Kidney (tissue), 14 donors: Measurements from ENCODE around the gene EGFL7. TPM values are rescaled to one million over a fixed set of nuclear protein-coding genes. Genes with fewer than 3 reads are reported as not detected.

ENCODE experiments used
- DNase-seq, 5 donors: peaks; one replicate each; pipeline ENCODE4 v3.0.0-alpha.2; 2013 to 2020
- FAIRE-seq: peaks from 2 replicates; lab custom pipeline; 2012; peaks lifted over from hg19 to GRCh38; lab: Jason Lieb, UNC
- H3K27ac ChIP-seq, 2 donors: one replicate each; pipeline ENCODE4 v1.7.0; 2013; ENCODE audit warnings: low read depth in 2 of 2, low read length in 2 of 2, inconsistent platforms in 1 of 2
- H3K27me3 ChIP-seq: one replicate; pipeline ENCODE4 v1.7.1; 2013; ENCODE audit warnings: low read length, inconsistent platforms; ENCODE audit not compliant: control insufficient read depth, insufficient read depth
- H3K36me3 ChIP-seq, 3 donors: one replicate each; pipeline versions ENCODE4 v1.7.0 to v1.7.1; 2013; ENCODE audit warnings: low read length in 3 of 3, control low read depth in 1 of 3, inconsistent platforms in 1 of 3; ENCODE audit not compliant: insufficient read depth in 3 of 3, control insufficient read depth in 2 of 3
- H3K4me1 ChIP-seq, 3 donors: one replicate each; pipeline versions ENCODE4 v1.7.0 to v1.7.1; 2013; ENCODE audit warnings: low read length in 3 of 3, inconsistent platforms in 1 of 3, low read depth in 1 of 3; ENCODE audit not compliant: control insufficient read depth in 2 of 3, insufficient read depth in 2 of 3
- H3K4me3 ChIP-seq, 3 donors: one replicate each; pipeline versions ENCODE4 v1.7.0 to v1.8.1; 2013; ENCODE audit warnings: low read length in 3 of 3, control low read depth in 1 of 3, inconsistent platforms in 1 of 3
- H3K9ac ChIP-seq, 3 donors: one replicate each; pipeline versions ENCODE4 v1.7.0 to v1.7.1; 2013; ENCODE audit warnings: low read length in 3 of 3, control low read depth in 1 of 3, inconsistent platforms in 1 of 3
- H3K9me3 ChIP-seq, 3 donors: one replicate each; pipeline versions ENCODE4 v1.7.0 to v1.7.1; 2013; ENCODE audit warnings: low read length in 3 of 3, control low read depth in 1 of 3, inconsistent platforms in 1 of 3; ENCODE audit not compliant: control insufficient read depth in 2 of 3, insufficient read depth in 1 of 3
- CTCF ChIP-seq: IDR thresholded peaks from 3 replicates; pipeline ENCODE4 v1.5.1; 2012; ENCODE audit warnings: mild to moderate bottlenecking, moderate library complexity, borderline replicate concordance; ENCODE audit not compliant: insufficient read depth; ENCODE audit errors: extremely low read depth
- intact Hi-C: fragments of 100-400 bp; cut with DNase I; formaldehyde crosslinking; loops from one replicate; pipeline ENCODE4 v1.11.1; 2022
- polyA plus RNA-seq: library from polyadenylated mRNA; stranded (reverse); fragments of 350-450 nt; fragmentation: Illumina TruSeq; extraction: RNeasy Lipid Tissue Mini Kit (QIAGEN cat#74804); gene quantifications from one replicate; pipeline ENCODE4 v1.2.3, GENCODE V29; 2014; ENCODE audit warnings: low read depth, low replicate concordance; ENCODE audit not compliant: insufficient read depth
- total RNA-seq: library from RNA; stranded (reverse); fragmentation: NEBNext Ultra II Directional; extraction: Animal tissue kit (Norgen Biotek cat#: 25700); gene quantifications from one replicate; pipeline ENCODE4 v1.2.1, GENCODE V29; 2021
- donor health status: control.
- donor health status: control.
- donor health status: control.
- donor health status: control.
- donor health status: control.
- donor health status: DM: yes; HTN: yes; CAD: no.
- donor health status: Normal renal cell carcinoma (clear cell type).

The EGFL7 gene
- total and polyA plus RNA-seq, 2 donors from 2014 or later: 137 to 140 TPM

DNA sequence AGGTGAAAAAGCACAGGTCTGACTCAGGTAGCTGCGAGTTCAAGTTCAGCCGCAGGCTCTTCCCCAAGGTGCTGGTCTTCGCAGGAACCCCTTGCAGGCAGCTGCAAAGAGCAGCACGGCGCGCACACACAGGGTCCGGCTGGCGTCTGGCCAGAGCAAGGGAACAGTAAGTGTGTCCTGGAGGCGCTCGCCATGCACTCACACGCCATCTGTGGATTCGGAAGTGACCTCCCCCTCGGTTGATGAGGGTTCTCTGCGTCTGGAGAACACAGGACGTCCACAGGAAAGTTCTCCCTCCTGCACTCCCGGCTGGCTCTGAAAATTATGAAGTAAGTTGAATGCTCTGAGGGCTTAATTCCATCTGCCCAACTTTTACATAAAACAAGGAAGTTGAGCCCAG, 14.0 kb upstream of the EGFL7 start:
- no peaks in the 10 kb centered on the region for H3K36me3 ChIP-seq
- no peak for FAIRE-seq
- intact Hi-C loops: no loop called here
- H3K9ac ChIP-seq: no peak overlapping the region
- no peaks in the 10 kb centered on the region for H3K9me3 ChIP-seq
- H3K27ac ChIP-seq: peak overlapping the region; percentile 14 to 63
- H3K27me3 ChIP-seq: no peaks in the 10 kb centered on the region
- peaks cover 0 to 11% (median 0%) of the 10 kb centered on the region in 3 donors for H3K4me1 ChIP-seq
- no peak overlapping the region for H3K4me3 ChIP-seq
- TF ChIP-seq CTCF: no peak
- peak in 3 of 5 donors; percentile 14 to 89 (median 55) for DNase-seq

DNA sequence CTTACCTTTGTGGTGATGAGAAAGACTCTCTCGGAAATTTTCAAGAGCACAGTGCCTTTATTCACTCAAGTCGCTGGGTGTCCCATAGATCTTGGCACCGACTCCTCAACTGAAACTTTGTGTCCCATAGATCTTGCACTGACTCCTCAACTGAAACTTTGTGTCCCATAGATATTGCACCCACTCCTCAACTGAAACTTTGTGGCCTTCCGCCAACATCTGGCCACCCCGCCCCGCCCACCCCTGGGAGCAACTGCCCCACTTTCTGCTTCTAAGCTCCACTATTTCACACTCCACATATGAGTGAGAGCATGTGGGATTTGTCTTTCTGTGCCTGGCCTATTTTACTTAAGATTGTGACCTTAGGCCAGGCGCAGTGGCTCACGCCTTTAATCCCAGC, 12.7 kb upstream of the EGFL7 start:
- Histone ChIP-seq H3K4me1 (peaks cover 0 to 5% (median 0%) of the 10 kb centered on the region in 3 donors), H3K27ac (peak overlapping the region in 1 of 2 donors; percentile 13), H3K9ac (no peak overlapping the region), H3K27me3 (no peaks in the 10 kb centered on the region), H3K36me3 (no peaks in the 10 kb centered on the region), H3K4me3 (no peak overlapping the region), H3K9me3 (no peaks in the 10 kb centered on the region)
- DNase-seq (no peak), FAIRE-seq (no peak)
- no peak for TF ChIP-seq CTCF
- intact Hi-C loops: no loop called here

- Histone ChIP-seq H3K27me3 (no peaks in the 10 kb centered on the region), H3K9me3 (no peaks in the 10 kb centered on the region), H3K9ac (no peak overlapping the region), H3K36me3 (no peaks in the 10 kb centered on the region), H3K27ac (no peak overlapping the region), H3K4me1 (peaks cover 0 to 8% (median 0%) of the 10 kb centered on the region in 3 donors), H3K4me3 (no peak overlapping the region)
- DNase-seq (peak in 1 of 5 donors; percentile 26), FAIRE-seq (no peak)
- intact Hi-C loops: no loop called here
- no peak for TF ChIP-seq CTCF
These were observed 12.1 kb upstream of the EGFL7 start for GRCh38 chr9:136650648-136651047.

- Histone ChIP-seq H3K4me3 (no peak overlapping the region), H3K9ac (no peak overlapping the region), H3K36me3 (no peaks in the 10 kb centered on the region), H3K27me3 (no peaks in the 10 kb centered on the region), H3K27ac (no peak overlapping the region), H3K9me3 (no peaks in the 10 kb centered on the region), H3K4me1 (peaks cover 0 to 5% (median 0%) of the 10 kb centered on the region in 3 donors)
- no peak for FAIRE-seq
- TF ChIP-seq CTCF: no peak
- intact Hi-C loops: no loop called here
- DNase-seq: peak in 2 of 5 donors; percentile 15 to 30
These were observed 10.9 kb upstream of the EGFL7 start for GRCh38 chr9:136651860-136652259.
